Heart right ventricle (tissue), 16 donors: ENCODE results near the gene TMBIM6. TPM values are rescaled to one million over a fixed set of nuclear protein-coding genes. Genes with fewer than 3 reads are reported as not detected.

Source experiments
- ATAC-seq, 8 donors: fragments of 200-7000 bp; cut with Tn5 transposase; one replicate each; pipeline ENCODE4 v1.9.1; 2020; ENCODE audit warnings: mild to moderate bottlenecking in 8 of 8, moderate library complexity in 8 of 8, moderate number of reproducible peaks in 1 of 8
- DNase-seq, 2 donors: peaks; one replicate each; pipeline ENCODE4 v3.0.0-alpha.2; 2020
- H3K27ac ChIP-seq, 10 donors: fragments of 200-600 bp; sonication (generic) in 2 of 10; one replicate each; pipeline versions ENCODE4 v1.5.0 to v1.8.0; 2020 to 2022; ENCODE audit warnings: mild to moderate bottlenecking in 3 of 10
- H3K27me3 ChIP-seq, 7 donors: fragments of 200-600 bp; one replicate each; pipeline ENCODE4 v1.8.0; 2021 to 2022; ENCODE audit warnings: mild to moderate bottlenecking in 2 of 7
- H3K36me3 ChIP-seq, 9 donors: fragments of 200-600 bp; sonication (generic) in 1 of 9; one replicate each; pipeline versions ENCODE4 v1.5.0 to v1.8.0; 2020 to 2022; ENCODE audit warnings: mild to moderate bottlenecking in 2 of 9
- H3K4me1 ChIP-seq, 9 donors: fragments of 200-600 bp; sonication (generic) in 1 of 9; one replicate each; pipeline versions ENCODE4 v1.5.0 to v1.8.0; 2020 to 2022; ENCODE audit warnings: mild to moderate bottlenecking in 4 of 9
- H3K4me3 ChIP-seq, 10 donors: fragments of 200-600 bp; sonication (generic) in 2 of 10; one replicate each; pipeline versions ENCODE4 v1.5.0 to v1.8.0; 2020 to 2022; ENCODE audit warnings: mild to moderate bottlenecking in 7 of 10, moderate library complexity in 2 of 10
- H3K9me3 ChIP-seq, 11 donors: fragments of 200-600 bp in 10 of 11; sonication (generic) in 2 of 11; one replicate each; pipeline versions ENCODE4 v1.5.0 to v1.8.0; 2013 to 2022; ENCODE audit warnings: mild to moderate bottlenecking in 2 of 11, control low read depth in 1 of 11, moderate library complexity in 1 of 11
- CTCF ChIP-seq, 9 donors: fragments of 200-600 bp; sonication (generic) in 2 of 9; IDR thresholded peaks; one replicate each; pipeline versions ENCODE4 v1.5.0 to v1.8.0; 2021 to 2022; ENCODE audit warnings: antibody characterized with exemption in 9 of 9, mild to moderate bottlenecking in 5 of 9, moderate library complexity in 1 of 9
- WGBS, 2 donors: extraction: QIAGEN DNeasy Blood & Tissue Kit; methylation state at CpG; one replicate each; pipeline ENCODE4 v1.1.7; 2013; ENCODE audit warnings: inconsistent platforms in 1 of 2; 5-methylcytosine and 5-hydroxymethylcytosine counted together
- intact Hi-C, 10 donors: fragments of 100-400 bp; cut with DNase I; formaldehyde crosslinking; loops; one replicate each; pipeline versions ENCODE4 v1.11.1 to v1.14.2; 2022
- polyA plus RNA-seq, 2 donors: library from polyadenylated mRNA; stranded (reverse); fragments of 200-250 nt; gene quantifications; one replicate each; pipeline ENCODE4 v1.2.3, GENCODE V29; 2013
- total RNA-seq, 10 donors: library from RNA; stranded (reverse); fragmentation: NEBNext Ultra II Directional in 3 of 10; extraction: Animal tissue kit (Norgen Biotek cat#: 25700) in 3 of 10; gene quantifications; one replicate each; pipeline versions ENCODE4 v1.2.1 to v1.2.4, GENCODE V29; 2021 to 2023
- donor health status: Arrhythmogenic right ventricular cardiomyopathy.
- donor health status: ischemic (EF 13 %, LVEDD 7.1; RV severe dilation, severe dysfunction).
- donor health status: healthy with polysubstance abuse.
- donor health status: DM: no; HTN: yes; CAD: no.
- donor health status: DM: no; HTN: no; CAD: no.
- donor health status: ischemic (EF 25% LVEDD 6.9; RV normal size, moderate dysfunction).
- donor health status: ischemic (EF 25% LVEDD 5.7; RV mildly dilated, moderate dysfunction).
- donor health status: healthy.
- donor health status: DM: yes; HTN: yes; CAD: no.
- donor health status: Ischemic cardiomyopathy.
- donor health status: ischemic (EF 35%, LVEDD 5.7; RV mildly dilated, moderate dysfunction).
- donor health status: nonischemic (EF 11% LVEDD 7.7; RV severe dilation, severe dysfunction).
- donor health status: DM: yes; HTN: yes; CAD: no.
- donor health status: PGD.
- donor health status: ischemic (EF 29% LVEDD 5.4; RV normal size, mild dysfunction).
- donor health status: nonischemic (EF 23%, LVEDD 6.1; RV moderate dilation, normal function).

Gene TMBIM6
- total and polyA plus RNA-seq, 12 donors, result 110 to 322 (median 202) TPM

GRCh38 chr12:49783917-49784676, 42.7 kb downstream of the TMBIM6 start:
- peaks cover 0 to 23% (median 18%) of the 10 kb centered on the region in 9 donors for H3K4me1 ChIP-seq
- H3K36me3 ChIP-seq, result peaks cover 0 to 14% (median 0%) of the 10 kb centered on the region in 9 donors
- DNase-seq (no peak), ATAC-seq (peak; percentile 41 to 79 (median 65))
- TF ChIP-seq CTCF (IDR thresholded peaks at IDR 0.05), result no peak
- H3K27me3 ChIP-seq, result no peaks in the 10 kb centered on the region
- peaks cover 0 to 8% (median 3%) of the 10 kb centered on the region in 11 donors for H3K9me3 ChIP-seq
- H3K4me3 ChIP-seq, result no peak overlapping the region
- WGBS, 2 donors, result 31 to 33% methylated on average over 7 of the region's 7 CpGs
- H3K27ac ChIP-seq, result peak overlapping the region in 4 of 10 donors; percentile 15 to 76 (median 58)
- intact Hi-C loops, result loop anchor here in 1 of 10 donors (5.0 kb wide), 1 partner anchor 53 kb away; no protein-coding TSS in a partner anchor

- H3K9me3 ChIP-seq, result peaks cover 0 to 8% (median 3%) of the 10 kb centered on the region in 11 donors
- peak in 6 of 8 donors; percentile 24 to 36 (median 30) for ATAC-seq
- no peak for DNase-seq
- H3K27ac ChIP-seq, result peak overlapping the region in 3 of 10 donors; percentile 38 to 76 (median 47)
- H3K4me3 ChIP-seq, result no peak overlapping the region
- intact Hi-C loops, result loop anchor here in 1 of 10 donors (5.0 kb wide), 1 partner anchor 52 kb away; no protein-coding TSS in a partner anchor
- peaks cover 0 to 21% (median 4%) of the 10 kb centered on the region in 9 donors for H3K36me3 ChIP-seq
- H3K27me3 ChIP-seq, result no peaks in the 10 kb centered on the region
- H3K4me1 ChIP-seq, result peaks cover 0 to 23% (median 18%) of the 10 kb centered on the region in 9 donors
- no peak for TF ChIP-seq CTCF (IDR thresholded peaks at IDR 0.05)
- 84 to 93% methylated on average over 4 of the region's 4 CpGs for WGBS, 2 donors
Measured at GRCh38 chr12:49784756-49785409, 43.5 kb downstream of the TMBIM6 start.

GRCh38 chr12:49787672-49788071, 46.3 kb downstream of the TMBIM6 start:
- Histone ChIP-seq H3K36me3 (peaks cover 0 to 46% (median 4%) of the 10 kb centered on the region in 9 donors), H3K27me3 (no peaks in the 10 kb centered on the region), H3K27ac (no peak overlapping the region), H3K4me3 (no peak overlapping the region), H3K4me1 (peaks cover 0 to 24% (median 18%) of the 10 kb centered on the region in 9 donors), H3K9me3 (peaks cover 0 to 8% (median 3%) of the 10 kb centered on the region in 11 donors)
- DNase-seq, result no peak
- 93 to 98% methylated on average over 2 of the region's 2 CpGs for WGBS, 2 donors
- intact Hi-C loops, result no loop called here
- no peak for ATAC-seq
- no peak for TF ChIP-seq CTCF (IDR thresholded peaks at IDR 0.05)

GRCh38 chr12:49789992-49790391, 48.6 kb downstream of the TMBIM6 start:
- peaks cover 0 to 6% (median under 1%) of the 10 kb centered on the region in 9 donors for H3K4me1 ChIP-seq
- H3K27ac ChIP-seq, result no peak overlapping the region
- peaks cover 0 to 62% (median 21%) of the 10 kb centered on the region in 9 donors for H3K36me3 ChIP-seq
- H3K27me3 ChIP-seq, result no peaks in the 10 kb centered on the region
- peaks cover 0 to 8% (median 3%) of the 10 kb centered on the region in 11 donors for H3K9me3 ChIP-seq
- no peak for TF ChIP-seq CTCF (IDR thresholded peaks at IDR 0.05)
- intact Hi-C loops, result no loop called here
- DNase-seq (no peak), ATAC-seq (no peak)
- no peak overlapping the region for H3K4me3 ChIP-seq
- 74 to 78% methylated on average over 3 of the region's 3 CpGs for WGBS, 2 donors
